OCI-M2 (cell line): ENCODE results near the gene NT5C1B.

Experiments
- DNase-seq: peaks from one replicate; lab custom pipeline; 2025; ENCODE audit not compliant: unreplicated experiment; lab: John Stamatoyannopoulos, UW

The NT5C1B gene

DNA sequence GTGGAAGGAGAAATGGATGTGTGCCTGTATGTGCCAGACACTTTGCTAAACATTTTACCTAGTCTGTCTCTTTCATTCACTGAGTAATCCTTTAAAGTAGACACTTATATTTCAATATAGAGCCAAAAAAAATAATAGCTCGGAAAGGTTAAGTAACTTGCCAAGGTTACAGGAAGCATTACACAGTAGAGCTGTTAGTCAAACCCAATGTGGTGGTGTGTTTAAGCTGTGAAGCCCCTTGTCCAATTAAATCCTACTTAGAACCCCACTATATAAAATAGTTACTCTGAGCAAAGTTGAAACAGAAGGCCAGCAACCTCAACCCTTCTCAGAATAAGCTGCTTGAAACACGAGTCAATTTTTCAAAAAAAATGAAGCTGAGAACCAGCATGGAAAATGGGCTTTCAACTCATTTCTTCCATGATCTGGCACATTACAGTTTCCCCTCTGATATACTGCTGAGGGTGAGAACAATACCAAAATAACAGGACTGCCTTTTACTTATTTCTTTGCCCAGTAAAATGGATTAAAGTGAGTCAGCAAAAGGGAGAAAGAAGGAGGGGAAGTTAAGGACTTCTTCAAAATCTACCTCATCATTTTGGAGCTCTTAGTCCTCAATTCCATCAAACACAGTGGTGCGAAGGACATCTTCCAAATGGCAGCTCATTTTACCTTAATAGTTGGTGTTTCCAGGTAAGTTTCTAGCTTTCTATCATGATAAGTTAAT is 36.9 kb downstream of the NT5C1B start:
- DNase-seq, result no peak

- no peak for DNase-seq
These were observed 37.7 kb downstream of the NT5C1B start for GRCh38 chr2:18551623-18552022.

DNA sequence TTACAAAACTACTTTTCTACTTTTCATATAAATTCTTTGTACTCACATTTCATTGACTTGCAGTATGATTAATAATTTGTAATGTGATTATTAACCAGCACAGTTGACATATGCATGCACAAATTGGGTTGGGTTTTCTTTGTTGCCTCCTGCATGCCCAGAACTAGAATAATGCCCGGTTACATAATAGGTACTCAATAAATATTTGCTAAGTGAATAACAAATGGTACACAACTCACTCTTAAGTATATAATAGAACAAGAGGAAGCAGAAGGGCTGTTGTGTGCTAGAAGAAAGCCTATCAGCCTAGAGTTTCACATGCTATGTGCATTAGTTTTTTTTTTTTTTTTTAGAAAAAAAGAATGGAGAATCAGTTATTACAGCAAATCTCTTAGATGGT is 38.2 kb downstream of the NT5C1B start:
- DNase-seq, result no peak

DNA sequence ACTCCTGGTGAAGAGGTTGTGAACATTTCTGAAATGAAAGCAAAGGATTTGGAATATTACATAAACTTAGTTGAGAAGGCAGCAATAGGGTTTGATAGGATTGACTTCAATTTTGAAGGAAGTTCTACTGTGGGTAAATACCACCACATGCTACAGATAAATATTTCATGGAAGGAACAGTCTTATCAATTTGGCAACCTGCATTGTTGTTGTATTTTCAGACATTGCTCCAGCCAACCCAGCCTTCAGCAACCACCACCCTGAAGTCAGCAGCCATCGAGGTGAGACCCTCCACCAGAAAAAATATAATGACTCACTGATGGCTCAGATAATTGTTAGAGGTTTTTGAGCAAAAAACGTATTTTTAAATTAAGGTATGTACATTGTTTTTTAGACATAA is 38.9 kb downstream of the NT5C1B start:
- DNase-seq, result no peak

DNA sequence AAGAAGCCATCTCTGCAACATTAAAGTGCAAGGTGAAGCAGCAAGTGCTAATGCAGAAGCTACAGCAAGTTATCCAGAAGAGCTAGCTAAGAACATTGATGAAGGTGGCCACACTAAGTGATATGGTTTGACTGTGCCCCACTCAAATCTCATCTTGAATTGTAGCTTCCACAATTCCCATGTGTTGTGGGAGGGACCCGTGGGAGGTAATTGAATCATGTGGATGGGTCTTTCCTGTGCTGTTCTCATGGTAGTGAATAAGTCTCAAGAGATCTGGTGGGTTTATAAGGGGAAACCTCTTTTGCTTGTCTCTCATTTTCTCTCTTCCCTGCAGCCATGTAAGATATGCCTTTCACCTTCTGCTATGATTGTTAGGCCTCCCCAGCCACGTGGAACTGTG is 40.3 kb downstream of the NT5C1B start:
- no peak for DNase-seq

GRCh38 chr2:18548621-18549020 is 40.7 kb downstream of the NT5C1B start:
- no peak for DNase-seq

DNA sequence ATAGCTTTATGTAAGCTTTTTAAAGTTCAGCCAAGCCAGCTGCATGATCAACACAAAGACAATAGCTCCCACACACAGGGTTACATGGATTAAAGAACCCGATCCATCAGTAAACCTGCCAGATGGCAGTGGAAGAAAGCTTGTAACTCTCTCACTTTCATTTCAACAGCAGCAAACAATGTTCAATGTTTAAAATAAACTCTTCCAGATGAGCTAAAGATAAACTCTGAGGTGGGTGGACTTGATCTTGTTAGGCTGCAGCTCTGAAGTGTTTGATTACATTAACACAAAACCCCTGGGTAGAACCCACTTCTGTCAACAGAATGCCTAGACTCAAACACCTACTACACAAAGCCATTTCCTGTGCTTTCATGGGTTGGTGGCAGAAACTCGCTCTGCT is 42.8 kb downstream of the NT5C1B start:
- no peak for DNase-seq

- DNase-seq, result no peak
These were observed 44.0 kb downstream of the NT5C1B start for GRCh38 chr2:18545384-18545783.

- no peak for DNase-seq
These were observed 45.2 kb downstream of the NT5C1B start for GRCh38 chr2:18544171-18544570.

GRCh38 chr2:18540872-18541271 is 48.5 kb downstream of the NT5C1B start:
- no peak for DNase-seq

DNA sequence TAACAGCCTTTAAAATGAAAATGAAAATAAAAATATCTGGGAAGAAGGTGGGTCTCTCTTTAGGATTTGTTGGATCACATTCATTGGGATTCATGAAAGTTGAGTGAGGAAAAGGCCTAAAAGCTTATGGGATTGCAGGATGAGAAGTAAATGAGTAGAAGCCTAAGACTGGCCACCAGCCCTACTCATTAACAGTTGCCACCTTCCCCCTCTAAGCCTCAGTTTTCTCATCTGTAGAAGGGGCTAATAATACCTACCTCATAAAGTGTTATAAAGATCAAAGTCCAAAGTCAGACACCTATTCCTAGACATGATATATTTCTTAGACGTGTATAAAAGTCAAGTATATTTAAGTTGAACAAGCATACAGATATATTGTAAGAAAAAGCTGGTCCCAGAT is 52.7 kb downstream of the NT5C1B start:
- DNase-seq, result no peak

- no peak for DNase-seq
These were observed 53.3 kb downstream of the NT5C1B start for GRCh38 chr2:18536100-18536499.

DNA sequence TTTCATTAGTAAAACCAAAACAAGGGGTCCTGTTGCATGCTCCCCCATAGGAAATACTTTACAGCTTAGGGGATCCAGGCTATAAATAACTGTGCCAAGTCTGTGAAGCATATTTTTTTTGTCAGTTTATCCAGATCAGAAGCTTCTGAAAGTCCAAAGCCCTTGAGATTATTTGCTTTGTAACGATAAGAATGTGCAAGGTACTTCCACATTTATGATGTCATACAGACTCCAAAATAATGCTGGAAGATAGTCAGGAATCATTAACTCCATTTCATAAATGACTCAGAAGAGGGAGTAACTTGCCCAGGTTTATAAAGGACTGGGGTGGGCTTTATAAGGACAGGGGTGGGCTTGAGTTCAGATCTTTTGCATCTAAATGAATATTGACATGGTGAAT is 58.2 kb downstream of the NT5C1B start:
- DNase-seq, result no peak

DNA sequence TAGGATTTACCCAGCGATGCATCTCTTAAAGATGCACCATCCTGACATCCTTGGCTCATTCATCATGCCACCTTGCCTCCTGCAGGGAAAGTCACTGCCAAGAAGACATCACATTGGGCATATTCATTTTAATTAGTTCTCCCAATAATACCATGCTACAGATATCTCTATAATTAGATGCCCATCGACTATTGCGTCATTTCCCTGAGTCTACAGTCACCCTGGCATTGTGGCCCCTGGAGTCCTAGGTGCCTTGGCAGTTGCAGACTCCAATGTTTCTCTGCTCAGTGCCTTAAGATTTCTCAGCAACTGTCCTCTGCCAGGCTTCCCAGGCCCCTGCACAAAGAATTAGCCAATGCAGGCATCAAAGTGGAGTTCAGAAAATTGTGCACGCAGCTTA is 61.5 kb downstream of the NT5C1B start:
- DNase-seq, result no peak

GRCh38 chr2:18527326-18527725 is 62.0 kb downstream of the NT5C1B start:
- no peak for DNase-seq

DNA sequence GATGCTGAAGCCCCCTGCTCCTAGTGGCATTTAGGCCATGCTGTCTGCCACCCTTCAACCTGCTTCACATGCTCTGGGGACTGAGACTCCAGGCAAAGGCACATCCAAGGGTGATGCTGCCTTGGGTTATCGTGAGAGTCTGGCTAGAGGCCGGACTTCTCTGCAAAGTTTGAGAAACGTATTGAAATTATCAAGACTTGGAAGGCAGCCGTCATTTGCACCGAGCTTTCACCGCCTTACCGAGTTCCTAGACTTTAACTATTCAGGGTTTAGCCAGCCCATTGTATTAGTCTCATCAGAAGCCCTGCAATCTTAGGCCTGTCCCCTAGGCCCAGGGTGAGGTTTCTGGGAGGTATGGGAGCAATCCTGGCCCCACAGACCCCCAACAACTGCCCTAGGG is 62.9 kb downstream of the NT5C1B start:
- no peak for DNase-seq

- DNase-seq, result no peak
These were observed 63.5 kb downstream of the NT5C1B start for GRCh38 chr2:18525852-18526251.

DNA sequence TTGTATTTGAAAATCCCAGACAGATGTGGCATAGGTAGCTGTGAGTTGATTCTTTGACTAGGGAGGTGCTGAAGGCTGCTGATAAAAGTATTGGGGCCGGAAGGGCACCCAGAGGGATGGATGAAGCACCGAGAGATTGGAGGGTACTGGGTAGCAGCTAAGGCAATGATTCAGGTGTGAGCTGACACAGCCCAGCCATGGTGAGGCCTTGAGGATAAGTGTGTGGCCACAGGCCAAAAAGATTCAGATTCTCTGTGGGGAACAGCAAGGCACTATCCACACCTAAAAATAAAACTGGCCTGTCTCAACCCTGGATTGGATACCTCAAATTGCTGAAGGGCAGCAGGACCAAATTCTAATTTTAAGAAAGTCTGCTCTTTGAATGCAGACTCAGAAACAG is 64.1 kb downstream of the NT5C1B start:
- DNase-seq, result no peak

- no peak for DNase-seq
These were observed 66.8 kb downstream of the NT5C1B start for GRCh38 chr2:18522484-18523146.

- peak; percentile 4 for DNase-seq
These were observed 68.6 kb downstream of the NT5C1B start for GRCh38 chr2:18520451-18521425.

- no peak for DNase-seq
These were observed 69.4 kb downstream of the NT5C1B start for GRCh38 chr2:18519914-18520450.
